Activated naive CD4-positive, alpha-beta T cell treated with anti-CD3 and anti-CD28 coated beads, Interleukin-2, amount 50 U/mL, for 16 hours (primary cell): ENCODE results near the gene FAM78A.

ENCODE experiments used
- DNase-seq: peaks from one replicate; pipeline ENCODE4 v3.0.0-alpha.2; 2020

The FAM78A gene

GRCh38 chr9:131302244-131303075 is 26.1 kb upstream of the FAM78A start:
- DNase-seq, result no peak

GRCh38 chr9:131300444-131300843 is 24.1 kb upstream of the FAM78A start:
- no peak for DNase-seq

- DNase-seq, result no peak
Measured at GRCh38 chr9:131299961-131300347, 23.6 kb upstream of the FAM78A start.

- DNase-seq, result no peak
Measured at GRCh38 chr9:131299346-131299960, 23.1 kb upstream of the FAM78A start.

- no peak for DNase-seq
Measured at GRCh38 chr9:131298816-131299215, 22.5 kb upstream of the FAM78A start.

GRCh38 chr9:131298341-131298740 is 22.0 kb upstream of the FAM78A start:
- DNase-seq, result no peak

GRCh38 chr9:131297903-131298302 is 21.6 kb upstream of the FAM78A start:
- no peak for DNase-seq

- DNase-seq, result no peak
Measured at GRCh38 chr9:131296906-131297500, 20.7 kb upstream of the FAM78A start.

- DNase-seq, result no peak
Measured at GRCh38 chr9:131296460-131296859, 20.1 kb upstream of the FAM78A start.

- no peak for DNase-seq
Measured at GRCh38 chr9:131292937-131293336, 16.6 kb upstream of the FAM78A start.

GRCh38 chr9:131291795-131292315 is 15.5 kb upstream of the FAM78A start:
- DNase-seq, result no peak

- DNase-seq, result no peak
Measured at GRCh38 chr9:131290767-131291370, 14.6 kb upstream of the FAM78A start.

- DNase-seq, result no peak
Measured at GRCh38 chr9:131290036-131290766, 13.9 kb upstream of the FAM78A start.

GRCh38 chr9:131289301-131290035 is 13.2 kb upstream of the FAM78A start, which contains the start of gene PLPP7:
Gene PLPP7 (plus strand): TSS chr9:131289723. CDS start chr9:131289998, 275 bp downstream.
- DNase-seq, result no peak

- DNase-seq, result no peak
Measured at GRCh38 chr9:131288217-131288616, 11.9 kb upstream of the FAM78A start.

- DNase-seq, result no peak
Measured at GRCh38 chr9:131287359-131287758, 11.0 kb upstream of the FAM78A start.

GRCh38 chr9:131284856-131285255 is 8.5 kb upstream of the FAM78A start:
- DNase-seq, result no peak

- DNase-seq, result no peak
Measured at GRCh38 chr9:131282688-131283422, 6.5 kb upstream of the FAM78A start.

- DNase-seq, result no peak
Measured at GRCh38 chr9:131282175-131282574, 5.9 kb upstream of the FAM78A start.

GRCh38 chr9:131281119-131281965 is 5.0 kb upstream of the FAM78A start:
- DNase-seq, result no peak
